ENCODE measurements around the gene ZNF185.

DNA sequence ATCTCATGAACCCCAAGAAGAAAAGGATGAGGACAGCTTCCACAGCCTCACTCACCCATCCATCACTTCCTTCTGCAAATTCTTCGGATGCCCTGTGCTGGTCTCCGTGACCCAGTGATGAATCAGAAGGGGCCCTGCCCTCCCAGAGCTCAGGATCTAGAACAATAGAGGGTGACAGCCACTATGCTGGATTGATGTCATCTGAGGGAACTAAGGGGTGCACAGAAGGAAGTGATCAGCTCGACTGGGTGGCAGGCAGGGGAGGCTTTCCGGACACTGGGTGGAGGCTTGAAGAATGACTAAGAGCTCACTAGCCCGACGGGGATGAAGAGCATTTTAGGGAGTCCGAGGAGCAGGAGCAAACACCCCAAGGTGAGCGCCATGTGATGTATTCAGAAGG lies 1.4 kb upstream of the ZNF185 start:
- TF ChIP-seq, protein P1, sequence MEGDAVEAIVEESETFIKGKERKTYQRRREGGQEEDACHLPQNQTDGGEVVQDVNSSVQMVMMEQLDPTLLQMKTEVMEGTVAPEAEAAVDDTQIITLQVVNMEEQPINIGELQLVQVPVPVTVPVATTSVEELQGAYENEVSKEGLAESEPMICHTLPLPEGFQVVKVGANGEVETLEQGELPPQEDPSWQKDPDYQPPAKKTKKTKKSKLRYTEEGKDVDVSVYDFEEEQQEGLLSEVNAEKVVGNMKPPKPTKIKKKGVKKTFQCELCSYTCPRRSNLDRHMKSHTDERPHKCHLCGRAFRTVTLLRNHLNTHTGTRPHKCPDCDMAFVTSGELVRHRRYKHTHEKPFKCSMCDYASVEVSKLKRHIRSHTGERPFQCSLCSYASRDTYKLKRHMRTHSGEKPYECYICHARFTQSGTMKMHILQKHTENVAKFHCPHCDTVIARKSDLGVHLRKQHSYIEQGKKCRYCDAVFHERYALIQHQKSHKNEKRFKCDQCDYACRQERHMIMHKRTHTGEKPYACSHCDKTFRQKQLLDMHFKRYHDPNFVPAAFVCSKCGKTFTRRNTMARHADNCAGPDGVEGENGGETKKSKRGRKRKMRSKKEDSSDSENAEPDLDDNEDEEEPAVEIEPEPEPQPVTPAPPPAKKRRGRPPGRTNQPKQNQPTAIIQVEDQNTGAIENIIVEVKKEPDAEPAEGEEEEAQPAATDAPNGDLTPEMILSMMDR (IDR thresholded peaks at IDR 0.05): no peak
- TF ChIP-seq EZH2phosphoT487 (IDR thresholded peaks at IDR 0.05): no peak
